ENCODE data around the gene E2F8.

The E2F8 gene

DNA sequence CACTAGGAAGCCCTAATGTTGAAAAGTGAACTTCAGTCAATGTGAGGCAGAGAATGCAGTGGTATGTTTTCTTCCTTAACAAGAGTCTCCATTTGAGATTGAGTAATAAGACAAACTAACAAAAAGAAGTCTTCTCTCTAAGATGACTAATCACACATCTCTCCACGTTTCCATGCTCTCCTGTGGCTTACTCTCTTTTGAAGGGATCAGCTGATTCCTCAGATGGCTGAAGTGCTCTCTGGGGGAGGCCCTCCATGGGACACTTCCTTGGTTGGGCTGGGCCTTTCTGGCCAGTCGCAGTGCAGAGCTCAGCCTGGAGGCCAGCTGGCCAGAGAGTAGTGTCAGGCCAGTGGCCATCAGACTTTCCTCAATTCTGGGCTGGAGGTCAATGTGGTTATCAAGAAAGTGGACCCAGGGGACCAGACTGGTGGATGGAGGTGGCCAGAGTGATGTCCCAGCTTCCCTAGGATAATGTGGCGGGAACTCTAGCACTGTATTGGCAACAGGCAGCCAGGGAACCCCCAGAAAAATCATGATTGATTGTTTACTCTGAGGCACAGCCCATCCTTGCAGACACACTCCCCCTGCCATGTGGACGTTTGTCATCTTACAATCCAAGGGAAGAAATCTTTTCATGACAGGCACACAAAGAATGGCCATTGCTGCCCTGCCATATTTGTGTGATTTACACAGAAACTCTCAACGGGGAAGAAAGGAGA lies 53.5 kb downstream of the E2F8 start:
- no peak for DNase-seq (ENCODE audit: low read depth in 2 of 2)

GRCh38 chr11:19185516-19186052 lies 55.2 kb downstream of the E2F8 start:
- DNase-seq (ENCODE audit: low read depth in 2 of 2): no peak

GRCh38 chr11:19185036-19185435 lies 55.7 kb downstream of the E2F8 start:
- no peak for DNase-seq (ENCODE audit: low read depth in 2 of 2)

GRCh38 chr11:19183646-19184045 lies 57.1 kb downstream of the E2F8 start:
- DNase-seq (ENCODE audit: low read depth in 2 of 2): no peak

DNA sequence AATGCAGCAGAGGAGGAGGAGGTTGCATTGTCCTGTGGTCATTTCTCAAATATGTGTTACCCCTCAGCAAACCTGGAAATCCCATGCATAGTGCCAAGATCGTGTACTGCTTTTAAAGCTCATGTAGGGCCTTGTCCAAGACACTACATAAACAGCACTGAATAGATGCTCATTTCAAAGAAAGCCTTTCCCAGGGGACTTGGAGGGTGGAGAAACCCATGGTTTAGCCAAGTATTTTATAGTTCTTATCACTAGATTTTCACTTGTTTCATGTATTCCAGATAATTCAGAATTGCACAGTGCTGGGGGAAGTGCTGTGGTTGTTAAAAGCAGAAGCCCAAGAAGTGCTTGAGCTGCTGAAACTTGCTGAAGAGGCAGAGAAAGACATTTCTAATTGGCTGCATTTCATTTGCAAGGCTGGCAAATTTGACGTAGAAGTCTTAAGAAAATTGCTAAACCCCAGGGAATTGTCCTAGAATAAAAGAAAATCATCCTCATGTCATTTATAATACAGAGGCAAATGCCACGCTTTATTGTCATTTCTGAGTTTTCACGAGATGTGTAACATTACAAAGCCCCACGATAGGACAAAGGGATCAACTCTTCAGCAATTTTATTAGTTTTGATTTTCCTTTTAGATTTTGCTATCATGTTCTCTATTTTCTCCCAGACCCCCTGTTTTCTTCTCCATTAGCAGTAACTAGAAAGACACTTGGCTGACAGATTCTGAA lies 59.0 kb downstream of the E2F8 start:
- DNase-seq (ENCODE audit: low read depth in 2 of 2): no peak

DNA sequence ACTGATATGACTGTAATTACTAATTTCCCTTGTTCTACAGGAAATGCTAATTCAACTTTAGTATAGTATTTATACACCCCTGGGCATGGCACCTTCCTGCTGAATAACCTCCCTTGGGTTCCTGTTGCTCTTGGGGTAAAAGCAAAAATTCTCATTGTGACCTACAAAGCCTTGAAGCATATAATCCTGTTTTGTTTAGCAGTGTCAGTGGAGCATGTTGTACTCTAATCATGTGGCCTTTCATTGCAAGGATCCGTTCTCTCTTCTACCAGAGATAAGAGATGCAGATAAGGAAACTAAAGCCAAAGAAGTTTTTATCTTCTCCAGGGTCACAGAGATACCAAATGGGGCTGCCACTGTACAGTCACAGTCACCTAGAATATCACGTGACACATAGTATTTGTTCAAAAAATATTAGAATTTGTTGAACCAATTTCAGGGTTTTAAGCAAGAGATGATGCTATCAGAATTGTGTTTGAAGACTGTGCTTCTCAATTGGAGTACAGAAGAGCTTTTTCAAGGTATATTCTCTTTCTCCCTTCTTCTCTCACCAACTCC lies 64.0 kb downstream of the E2F8 start:
- DNase-seq (ENCODE audit: low read depth in 2 of 2): no peak

Data from stimulated activated CD4-positive, alpha-beta T cell treated with anti-CD3 and anti-CD28 coated beads, Interleukin-1b, Interleukin-23, amount 100 ng/mL, for 4 hours (primary cell).